KG1 (cell line): ENCODE measurements around the gene PTPN1.
"Not testable (repeated sequence)": the region's sequence is repeated elsewhere in the genome, so short reads cannot be mapped to it uniquely, and the experiment has no call there.

Experiments
- DNase-seq: peaks from one replicate; lab custom pipeline; 2025; lab: John Stamatoyannopoulos, UW

The PTPN1 gene

DNA sequence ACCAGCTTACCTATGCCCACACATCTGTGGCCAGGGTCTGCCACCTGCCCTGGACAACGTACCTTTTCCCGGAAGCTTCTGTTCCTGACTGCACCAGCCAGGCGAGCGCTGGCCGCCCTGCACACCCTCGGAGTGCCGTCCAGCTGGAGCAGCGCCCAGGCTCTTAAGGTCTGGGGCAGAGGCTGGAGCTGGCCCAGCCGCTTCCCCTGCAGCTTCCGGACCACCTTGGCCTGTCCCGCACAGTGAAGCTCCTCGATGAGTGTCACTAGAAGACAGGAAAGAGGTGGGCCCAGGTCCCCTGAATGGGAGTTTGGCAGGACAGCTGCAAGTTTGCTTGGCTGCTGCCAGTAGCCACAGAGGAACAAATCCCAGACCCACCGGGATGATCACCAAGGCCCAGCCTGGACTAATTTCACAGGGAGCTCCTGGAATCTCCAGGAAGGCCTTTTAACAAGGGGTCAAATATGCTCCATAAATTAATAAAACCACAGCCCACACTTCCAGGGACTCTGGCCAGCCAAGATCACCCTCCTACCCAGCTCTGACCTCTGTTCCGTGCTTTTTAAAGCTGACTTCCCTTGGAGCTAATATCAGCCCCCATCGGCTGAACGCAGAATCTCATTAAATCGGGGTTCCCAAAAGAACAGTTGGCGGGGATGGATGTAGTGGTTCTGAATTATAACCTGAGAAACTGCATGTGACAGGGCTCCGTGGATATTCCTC, 82.3 kb downstream of the PTPN1 start:
- DNase-seq: no peak

DNA sequence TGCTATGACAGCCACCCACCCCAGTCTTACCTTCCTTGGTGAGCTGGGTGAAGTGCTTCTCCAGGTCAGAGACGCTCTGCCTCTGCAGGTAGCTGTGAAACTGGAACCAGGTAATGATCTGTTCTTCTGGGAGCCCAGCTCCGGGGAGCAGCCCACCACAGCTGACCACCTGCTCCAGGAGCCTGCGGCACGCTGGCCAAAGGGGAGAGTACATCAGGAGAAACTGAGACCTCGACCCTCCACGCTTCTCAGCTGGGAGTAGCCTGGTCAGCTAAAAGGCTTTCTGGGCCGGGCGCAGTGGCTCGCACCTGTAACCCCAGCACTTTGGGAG, 82.8 kb downstream of the PTPN1 start:
- DNase-seq: no peak

DNA sequence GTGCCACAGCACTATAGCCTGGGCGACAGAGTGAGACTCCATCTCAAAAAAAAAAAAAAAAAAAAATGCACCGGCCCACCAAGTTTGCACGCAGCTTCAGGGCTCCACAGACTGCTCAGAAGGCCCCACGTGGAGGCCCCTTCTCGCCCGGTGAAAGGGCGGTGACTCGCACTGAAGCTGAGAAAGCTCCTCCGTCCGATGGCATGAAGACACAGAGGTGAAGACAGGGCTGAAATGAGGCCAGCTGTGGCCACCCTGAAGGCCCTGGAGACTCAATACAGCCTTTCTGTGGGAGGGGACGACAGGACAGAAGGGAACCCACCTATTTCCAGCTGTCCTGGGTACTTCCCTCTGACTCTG, 84.0 kb downstream of the PTPN1 start:
- DNase-seq: no peak

DNA sequence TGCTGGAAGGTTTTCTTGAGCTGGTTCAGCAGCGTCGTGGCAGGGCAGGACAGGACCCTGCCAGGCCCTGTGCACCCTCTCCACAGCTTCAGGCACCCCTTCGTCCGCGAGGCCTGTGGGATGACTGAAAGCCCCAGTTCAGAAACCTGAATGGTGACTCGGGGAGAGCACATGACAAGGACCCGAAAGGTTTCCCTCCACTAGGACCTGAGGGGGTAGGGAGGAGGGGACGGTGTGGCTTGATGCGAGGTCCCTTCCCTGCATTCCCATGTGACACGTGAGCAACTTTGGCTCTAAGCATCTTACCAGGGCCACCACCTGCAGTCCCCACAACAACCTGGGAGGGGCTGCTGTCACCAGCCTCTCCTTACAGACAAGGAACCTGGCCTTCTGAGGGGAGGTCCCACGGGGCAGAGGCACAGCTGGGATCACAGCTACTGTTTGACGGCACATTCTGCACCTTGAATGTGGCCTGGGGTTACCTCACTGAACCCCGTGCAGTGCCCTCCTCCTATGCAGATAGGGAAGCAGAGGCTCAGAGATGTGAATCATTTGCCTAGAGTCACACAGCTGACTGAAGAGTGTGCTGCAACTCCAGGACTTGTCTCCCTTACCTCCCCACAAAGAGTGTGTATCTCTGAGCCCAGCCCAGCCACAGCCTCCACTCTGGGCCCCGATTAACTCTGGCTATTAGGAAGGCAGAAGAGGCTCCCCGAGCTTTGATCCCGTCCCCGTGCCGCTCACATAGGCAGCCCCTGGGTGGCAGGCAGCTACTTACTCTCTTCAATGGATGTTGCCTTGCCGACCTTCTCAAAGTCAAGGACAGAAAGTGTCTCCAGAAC, 84.6 kb downstream of the PTPN1 start:
- DNase-seq: no peak

DNA sequence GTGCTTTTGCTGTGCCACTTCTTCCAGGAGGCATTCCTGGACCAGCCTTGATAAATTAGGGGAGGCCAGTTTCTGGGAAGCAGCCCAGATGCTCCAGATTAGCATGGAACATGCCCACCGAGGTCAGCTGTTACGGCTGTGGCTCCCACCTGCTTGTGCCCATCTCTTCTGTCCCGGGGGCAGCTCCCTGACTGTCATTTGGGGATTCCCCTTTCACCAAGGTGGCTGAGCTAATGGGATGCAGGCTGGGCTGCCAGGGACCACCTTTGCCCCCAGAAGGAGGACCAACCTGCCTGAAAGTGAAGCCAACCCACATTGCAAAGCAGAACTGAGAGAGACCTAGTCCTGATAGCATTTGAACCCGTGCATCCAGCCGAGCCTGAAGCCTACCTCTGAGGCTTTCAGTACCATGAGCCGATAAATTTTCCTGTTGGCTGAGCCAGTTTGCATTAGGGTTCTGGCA, 85.3 kb downstream of the PTPN1 start:
- no peak for DNase-seq

DNA sequence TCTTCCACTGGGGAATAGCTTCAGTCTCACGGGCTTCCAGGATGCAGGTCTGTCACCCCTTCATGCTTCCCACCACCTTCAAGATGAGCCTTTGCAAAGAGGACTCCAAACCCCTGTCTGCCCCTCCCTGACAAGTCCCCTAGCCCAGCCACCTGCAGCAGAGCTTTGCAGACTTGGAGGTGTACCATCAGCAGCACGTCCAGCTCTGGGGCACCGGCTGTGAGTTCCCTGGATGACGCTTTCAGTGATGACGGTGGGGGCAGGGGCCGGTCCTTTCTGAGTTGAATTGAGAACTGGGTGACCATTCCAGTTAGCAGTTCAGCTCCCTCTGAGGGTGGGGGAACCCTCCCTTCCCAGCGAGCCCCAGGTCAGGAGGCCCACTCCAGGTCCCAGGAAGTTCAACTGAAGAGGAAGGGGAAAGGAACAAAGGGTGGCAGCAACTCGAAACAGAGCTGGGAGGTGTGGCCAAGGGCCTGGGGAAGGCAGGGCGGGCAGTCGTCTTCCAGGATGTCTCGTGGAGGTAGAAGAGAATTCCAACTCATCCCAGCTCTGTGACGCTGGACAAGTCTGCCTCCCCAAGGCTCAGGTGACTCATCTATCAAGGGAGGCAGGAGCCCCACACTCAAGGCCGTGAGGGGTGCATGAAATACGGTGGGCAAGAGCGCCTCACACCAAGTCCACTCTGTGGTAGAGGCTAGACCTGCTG, 86.0 kb downstream of the PTPN1 start:
- DNase-seq: no peak

DNA sequence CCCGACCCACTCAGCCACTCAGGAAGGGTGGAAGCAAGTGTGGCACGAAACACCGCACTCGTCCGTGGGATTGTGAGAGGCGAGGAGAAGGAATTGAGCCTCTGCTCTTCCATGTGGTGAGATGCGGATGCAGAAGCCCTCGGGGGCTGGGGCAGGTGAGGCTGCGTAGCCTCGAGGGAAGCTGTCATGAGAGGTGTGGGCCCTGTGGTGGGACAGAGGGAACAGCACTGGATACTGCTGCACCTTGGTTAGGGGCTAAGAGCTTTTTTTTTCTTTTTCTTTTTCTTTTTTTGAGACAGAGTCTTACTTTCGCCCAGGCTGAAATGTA, 86.5 kb downstream of the PTPN1 start:
- no peak for DNase-seq

DNA sequence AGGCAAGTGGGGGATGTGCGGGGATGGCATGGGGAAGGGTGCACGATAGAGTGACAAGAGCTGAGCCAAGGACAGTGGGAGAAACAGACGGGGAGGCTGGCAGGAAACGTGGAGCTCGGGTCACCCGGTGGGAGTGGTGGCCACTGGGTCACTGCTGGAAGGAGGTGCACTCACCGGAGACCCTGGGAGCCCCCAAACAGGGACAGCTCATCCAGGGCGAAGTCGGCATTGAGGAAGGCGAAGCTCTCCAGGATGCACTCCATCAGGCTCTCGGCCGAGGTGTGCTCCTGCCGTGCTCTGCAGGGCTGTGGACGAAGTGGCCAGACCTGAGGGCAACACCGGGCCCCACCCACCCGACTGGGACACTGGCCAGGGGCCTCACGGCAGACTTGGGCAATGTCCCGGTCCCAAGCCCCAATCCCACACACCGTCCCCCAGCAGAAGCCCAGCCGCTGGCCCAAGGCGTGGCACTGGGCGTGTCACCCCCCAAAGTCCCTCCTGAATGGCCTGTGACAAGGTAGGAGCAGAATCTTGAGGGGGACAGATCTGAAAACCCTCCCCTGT, 87.3 kb downstream of the PTPN1 start:
- DNase-seq: no peak

DNA sequence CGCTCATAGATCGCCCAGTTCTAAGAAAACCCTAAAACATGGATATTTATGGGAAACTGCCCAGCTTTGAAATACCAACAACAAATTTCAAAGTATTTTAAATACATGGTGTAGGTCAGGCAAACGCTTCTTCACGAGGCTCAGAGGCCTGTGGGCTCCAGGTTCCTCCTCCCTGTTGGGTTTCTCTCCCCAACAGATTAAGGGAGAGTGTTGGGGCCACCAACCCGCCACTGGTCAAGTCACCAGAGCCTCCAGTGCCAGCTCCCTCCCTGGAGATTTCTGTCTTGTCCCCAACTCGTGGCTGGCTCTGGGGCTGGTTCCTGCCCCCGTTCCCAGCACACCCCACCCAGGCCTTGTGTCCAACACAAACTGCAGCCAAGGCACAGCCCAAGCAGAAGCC, 87.9 kb downstream of the PTPN1 start:
- DNase-seq: no peak

DNA sequence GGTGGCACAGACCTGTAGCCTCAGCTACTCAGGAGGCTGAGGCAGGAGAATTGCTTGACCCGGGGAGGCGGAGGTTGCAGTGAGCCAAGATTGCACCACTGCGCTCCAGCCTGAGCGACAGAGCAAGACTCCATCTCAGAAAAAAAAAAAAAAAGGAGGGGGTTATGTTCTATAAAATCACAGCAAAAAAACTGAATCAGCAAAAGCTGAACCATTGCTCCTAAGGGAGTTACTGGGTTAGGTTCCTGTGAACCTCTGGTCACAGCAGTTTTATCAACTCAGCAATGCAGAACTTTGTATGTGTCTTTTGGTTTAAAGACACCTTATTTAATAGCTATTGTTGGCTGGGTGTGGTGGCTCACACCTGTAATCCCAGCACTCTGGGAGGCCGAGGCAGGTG, 88.6 kb downstream of the PTPN1 start:
- DNase-seq: not testable (repeated sequence)

DNA sequence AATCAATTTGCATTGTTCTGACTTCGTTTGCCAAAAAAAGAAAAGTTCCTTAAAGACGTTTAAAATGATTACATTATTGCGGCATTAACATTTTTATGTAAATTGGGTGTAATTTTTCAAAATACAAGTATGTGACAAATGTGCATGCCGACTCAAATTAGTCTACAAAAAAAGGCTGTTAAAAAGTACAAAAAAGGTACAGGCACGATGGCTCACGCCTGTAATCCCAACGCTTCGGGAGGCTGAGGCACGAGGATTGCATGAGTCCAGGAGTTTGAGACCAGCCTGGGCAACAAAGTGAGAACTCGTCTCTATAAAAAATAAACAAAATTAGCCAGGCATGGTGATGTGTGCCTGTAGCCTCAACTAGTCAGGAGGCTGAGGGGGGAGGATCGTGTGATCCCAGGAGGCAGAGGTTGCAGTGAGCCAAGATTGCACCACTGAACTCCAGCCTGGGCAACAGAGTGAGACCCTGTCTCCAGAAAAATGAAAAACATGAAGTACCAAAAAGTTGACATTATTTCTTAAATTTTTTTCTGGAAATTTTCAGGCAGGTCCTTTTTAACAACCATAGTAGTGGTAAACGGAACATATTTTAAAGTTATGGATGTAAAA, 90.2 kb downstream of the PTPN1 start:
- no peak for DNase-seq

DNA sequence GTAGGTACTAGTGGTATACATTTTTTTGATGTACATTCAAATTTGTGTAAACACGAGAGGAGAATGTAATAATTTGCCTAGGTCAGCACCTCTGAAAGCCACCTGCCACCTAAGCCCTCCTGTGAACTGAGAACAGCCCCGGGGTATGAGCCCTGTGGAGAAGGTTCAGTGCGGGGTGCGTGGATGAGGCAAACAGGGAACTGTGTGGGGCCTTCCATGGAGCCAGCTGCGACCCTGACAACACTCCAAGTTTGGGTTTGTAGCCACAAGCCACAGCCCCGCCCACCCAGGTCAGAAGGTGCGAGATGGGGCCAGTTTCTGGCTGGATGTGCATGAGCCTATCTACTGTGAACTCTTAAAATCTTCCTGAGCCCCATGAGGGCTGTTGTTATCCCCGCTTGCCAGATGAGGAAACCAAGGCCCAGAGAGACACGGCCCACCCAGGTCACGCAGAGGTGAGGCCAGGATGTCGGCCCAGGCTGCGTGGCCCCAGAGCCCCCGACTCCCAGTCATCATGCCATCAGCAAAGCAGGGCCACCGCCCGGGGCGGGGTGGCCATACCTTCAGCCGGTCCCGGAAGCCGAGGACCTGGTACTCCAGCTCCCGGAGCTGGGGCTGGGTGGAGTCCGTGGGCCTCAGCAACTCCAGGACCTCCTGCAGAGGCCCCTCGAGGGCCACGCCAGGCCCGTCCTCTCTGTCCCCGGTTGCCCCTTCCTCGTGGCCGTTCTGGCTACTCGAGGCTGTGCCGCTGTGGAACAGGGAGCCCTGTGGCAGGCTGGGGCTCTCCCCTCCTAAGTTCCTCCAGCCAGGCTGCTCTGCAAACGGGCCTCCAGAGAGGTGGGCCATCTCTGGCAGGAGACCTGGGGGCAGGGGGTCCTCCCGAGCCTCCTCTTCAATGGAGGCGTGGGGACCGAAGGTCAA, 91.6 kb downstream of the PTPN1 start:
- DNase-seq: no peak

DNA sequence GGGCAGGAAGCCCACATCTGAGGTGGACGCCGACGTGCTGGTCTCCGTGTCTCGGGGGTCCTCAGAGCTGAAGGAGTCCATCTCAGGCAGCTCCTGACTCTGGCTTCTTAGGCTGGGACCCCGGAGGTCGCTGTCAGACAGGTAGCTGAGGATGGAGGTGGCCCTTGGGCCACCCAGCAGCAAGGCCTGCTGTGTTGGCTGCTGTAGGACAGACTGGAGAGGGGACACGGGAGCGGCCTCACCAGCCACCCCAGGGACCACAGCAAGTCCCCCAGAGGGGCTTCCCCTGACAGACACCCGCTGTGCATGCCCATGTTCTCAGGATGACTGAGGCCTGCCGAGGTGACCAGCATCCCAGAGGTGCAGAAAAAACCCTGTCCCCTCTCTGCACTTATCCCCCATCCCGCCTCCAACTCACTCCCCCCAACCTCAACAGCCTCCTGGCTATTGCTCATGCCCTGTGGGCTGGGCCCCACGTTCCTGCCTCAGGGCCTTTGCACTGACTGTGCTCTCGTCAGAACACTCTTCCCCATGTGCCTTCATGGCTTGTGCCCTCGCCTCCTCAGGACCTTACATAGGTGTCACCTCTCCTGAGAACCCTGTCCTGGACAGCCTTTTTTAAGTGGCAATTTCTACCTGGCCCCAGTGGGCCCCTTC, 92.4 kb downstream of the PTPN1 start:
- DNase-seq: no peak

DNA sequence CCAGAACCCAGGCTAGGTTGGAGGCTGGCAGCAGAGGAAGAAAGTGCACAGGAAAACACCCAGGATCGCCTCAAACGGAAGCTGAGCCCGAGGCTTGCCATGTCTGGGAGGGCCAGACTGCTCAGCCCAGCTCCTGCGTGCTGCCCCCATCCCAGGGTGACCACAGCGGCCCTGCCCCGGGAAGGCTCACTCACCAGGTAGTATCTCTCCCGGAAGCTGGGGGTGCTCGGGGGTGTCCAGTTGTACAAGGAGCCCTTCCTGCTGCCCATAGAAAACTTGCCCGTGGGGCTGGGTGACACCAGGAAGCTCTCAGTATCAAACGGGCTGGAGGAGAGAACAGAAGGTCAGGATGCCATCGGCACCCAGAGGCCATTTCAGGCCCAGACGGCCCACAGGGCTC, 94.3 kb downstream of the PTPN1 start:
- DNase-seq: no peak

DNA sequence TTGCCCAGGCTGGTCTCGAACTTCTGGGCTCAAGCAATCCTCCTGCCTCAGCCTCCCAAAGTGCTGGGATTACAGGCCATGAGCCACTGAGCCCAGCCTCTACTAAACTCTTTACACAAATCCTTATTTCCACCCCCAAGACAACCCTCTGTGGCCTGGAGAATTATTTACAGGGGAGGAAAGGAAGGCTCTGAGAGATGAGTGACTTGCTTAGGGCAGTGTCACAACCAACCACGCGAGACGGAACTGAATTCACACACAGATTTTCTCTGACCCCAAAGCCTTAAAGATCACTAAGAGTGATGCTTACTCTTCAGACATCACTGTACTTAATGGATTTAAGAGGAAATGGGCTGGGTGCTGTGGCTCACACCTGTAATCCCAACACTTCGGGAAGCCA, 95.0 kb downstream of the PTPN1 start:
- no peak for DNase-seq

DNA sequence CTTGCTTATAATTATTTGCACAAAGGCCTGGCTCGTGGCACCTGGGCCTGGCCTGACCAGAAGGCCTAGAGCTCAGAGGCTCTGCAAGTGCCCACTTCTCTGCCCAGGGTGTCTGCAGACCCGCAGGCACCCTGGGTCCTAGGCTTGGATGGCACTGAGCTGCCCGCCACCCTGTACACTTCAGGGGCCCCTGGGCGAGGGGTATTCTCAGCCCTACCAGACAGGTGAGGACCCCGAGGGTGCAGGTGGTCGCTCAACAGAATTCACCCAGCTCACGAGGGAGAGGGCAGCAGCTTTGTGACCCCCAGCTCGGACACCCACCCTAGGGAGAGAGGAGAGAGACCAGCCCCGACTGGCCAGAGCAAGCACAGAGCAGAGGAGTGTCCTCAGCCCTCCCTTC, 97.3 kb downstream of the PTPN1 start:
- DNase-seq: no peak

DNA sequence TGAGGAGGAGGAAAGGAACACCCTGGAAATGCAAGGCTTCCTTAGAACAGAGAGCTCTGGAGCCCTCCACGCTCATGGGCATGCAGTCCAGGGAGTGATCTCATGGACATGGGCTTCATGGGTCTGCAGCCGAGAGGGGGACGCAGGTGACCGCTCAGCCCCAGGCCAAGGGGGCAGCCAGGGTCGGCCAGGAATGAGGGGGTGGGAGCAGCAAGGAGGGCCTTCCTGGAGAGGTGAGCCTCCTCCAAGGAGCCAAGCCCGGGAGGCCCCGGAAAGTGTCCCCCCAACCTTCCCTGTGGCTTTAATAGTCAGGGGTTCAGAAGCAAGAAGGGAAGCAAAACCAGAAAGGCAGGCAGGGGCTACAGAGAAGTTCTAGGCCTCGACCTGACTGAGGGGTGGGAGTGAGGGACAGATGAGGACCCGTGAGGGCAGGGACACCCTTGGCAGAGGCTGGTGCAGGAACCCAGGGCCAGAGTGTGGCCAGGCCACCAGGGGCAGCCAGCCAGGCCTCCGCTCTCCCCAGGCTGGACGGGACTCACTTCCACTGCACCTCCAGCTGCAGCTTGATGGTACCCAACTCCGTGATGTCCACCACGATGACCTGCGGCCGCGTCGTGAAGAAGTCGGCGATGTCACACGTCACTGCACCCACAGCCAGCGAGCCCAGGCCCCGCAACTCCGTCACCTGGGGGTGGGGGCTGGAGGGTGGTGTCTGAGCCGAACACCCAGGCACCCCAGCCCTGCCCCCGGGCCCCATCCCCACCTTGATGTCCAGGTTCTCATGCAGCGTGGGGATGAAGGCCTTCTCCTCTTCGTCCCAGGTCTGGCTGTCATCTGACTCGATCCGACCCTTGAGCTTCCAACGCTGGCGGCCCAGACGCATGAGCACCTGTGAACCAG, 97.9 kb downstream of the PTPN1 start:
- DNase-seq: no peak

DNA sequence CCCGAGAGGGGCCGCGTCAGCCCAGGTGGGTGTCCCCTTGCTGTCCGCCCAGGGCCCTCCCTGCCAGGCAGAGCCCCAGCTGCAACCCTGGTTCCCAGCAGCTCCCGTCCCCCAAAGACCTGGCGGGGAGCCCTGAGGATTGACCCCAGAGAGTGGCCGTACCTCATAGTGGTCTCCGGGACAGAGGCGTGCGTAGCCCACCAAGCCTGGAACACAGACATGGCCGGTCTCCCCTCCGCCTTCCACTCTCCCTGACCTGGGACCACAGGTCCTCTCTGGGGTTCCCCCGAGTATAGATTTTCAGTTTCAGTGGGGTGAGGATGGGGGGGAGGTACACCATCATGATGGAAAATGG, 98.5 kb downstream of the PTPN1 start:
- DNase-seq: no peak

DNA sequence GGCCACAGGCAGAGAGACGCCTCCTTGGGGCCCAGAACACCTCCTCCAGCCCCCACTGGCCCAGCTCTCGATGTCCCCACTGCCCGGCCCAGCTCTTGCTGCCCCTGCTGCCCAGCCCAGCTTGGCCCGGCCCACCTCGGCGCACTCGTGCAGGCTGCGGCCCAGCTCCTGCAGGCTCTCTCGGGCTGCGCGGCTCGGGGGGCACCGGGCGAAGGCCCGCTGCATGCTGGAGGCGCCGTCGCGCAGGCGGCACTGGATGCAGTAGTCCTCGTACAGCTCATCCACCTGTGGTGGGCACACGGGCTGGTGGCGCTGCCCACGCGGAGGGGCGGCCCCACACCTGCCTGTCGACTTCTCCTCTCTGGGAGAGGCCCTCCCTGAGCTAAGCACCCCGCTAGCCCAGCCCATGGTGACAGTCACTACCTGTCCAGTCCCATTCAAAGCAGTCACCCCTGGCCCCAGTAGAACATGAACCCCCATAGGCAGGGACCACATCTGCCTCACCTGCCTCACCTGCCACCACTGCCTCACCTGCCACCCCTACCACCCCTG, 99.3 kb downstream of the PTPN1 start:
- no peak for DNase-seq
